Measurements from ENCODE around the gene SMR3A.

SMR3A gene

GRCh38 chr4:70356185-70356584 is 4.4 kb upstream of the SMR3A start:
- Histone ChIP-seq H3K4me1 (ENCODE audit: insufficient read depth, insufficient read length) (no peaks in the 10 kb centered on the region), H3K9me3 (ENCODE audit: insufficient read depth, low read length) (no peaks in the 10 kb centered on the region), H3K9ac (ENCODE audit: insufficient read length, low read depth) (no peak overlapping the region), H3K4me3 (ENCODE audit: insufficient read length, low read depth) (no peak overlapping the region), H3K36me3 (ENCODE audit: insufficient read depth, insufficient read length, low read length) (no peaks in the 10 kb centered on the region), H3K27me3 (ENCODE audit: insufficient read depth, insufficient read length) (no peaks in the 10 kb centered on the region)
- TF ChIP-seq SUZ12 (IDR thresholded peaks at IDR 0.05; ENCODE audit: extremely low read depth, insufficient read depth, insufficient read length) (no peak), YY1 (IDR thresholded peaks at IDR 0.05; ENCODE audit: insufficient read depth, insufficient read length) (no peak), ZNF274 (IDR thresholded peaks at IDR 0.05; ENCODE audit: low read depth, low read length) (no peak)
- no peak for DNase-seq (ENCODE audit: low read depth, low spot score)

- Histone ChIP-seq H3K9me3 (ENCODE audit: insufficient read depth, low read length) (no peaks in the 10 kb centered on the region), H3K36me3 (ENCODE audit: insufficient read depth, insufficient read length, low read length) (no peaks in the 10 kb centered on the region), H3K9ac (ENCODE audit: insufficient read length, low read depth) (no peak overlapping the region), H3K27me3 (ENCODE audit: insufficient read depth, insufficient read length) (no peaks in the 10 kb centered on the region), H3K4me3 (ENCODE audit: insufficient read length, low read depth) (no peak overlapping the region), H3K4me1 (ENCODE audit: insufficient read depth, insufficient read length) (no peaks in the 10 kb centered on the region)
- TF ChIP-seq YY1 (IDR thresholded peaks at IDR 0.05; ENCODE audit: insufficient read depth, insufficient read length): no peak
- TF ChIP-seq SUZ12 (IDR thresholded peaks at IDR 0.05; ENCODE audit: extremely low read depth, insufficient read depth, insufficient read length): no peak
- TF ChIP-seq ZNF274 (IDR thresholded peaks at IDR 0.05; ENCODE audit: low read depth, low read length): no peak
- no peak for DNase-seq (ENCODE audit: low read depth, low spot score)
Measured at GRCh38 chr4:70359115-70359661, 1.4 kb upstream of the SMR3A start.

GRCh38 chr4:70364002-70364401 is 3.4 kb downstream of the SMR3A start:
- Histone ChIP-seq H3K9me3 (ENCODE audit: insufficient read depth, low read length) (no peaks in the 10 kb centered on the region), H3K36me3 (ENCODE audit: insufficient read depth, insufficient read length, low read length) (no peaks in the 10 kb centered on the region)

GRCh38 chr4:70365479-70365878 is 4.9 kb downstream of the SMR3A start:
- Histone ChIP-seq H3K36me3 (ENCODE audit: insufficient read depth, insufficient read length, low read length) (no peaks in the 10 kb centered on the region), H3K9me3 (ENCODE audit: insufficient read depth, low read length) (no peaks in the 10 kb centered on the region), H3K4me1 (ENCODE audit: insufficient read depth, insufficient read length) (no peaks in the 10 kb centered on the region), H3K4me3 (ENCODE audit: insufficient read length, low read depth) (no peak overlapping the region), H3K9ac (ENCODE audit: insufficient read length, low read depth) (no peak overlapping the region), H3K27me3 (ENCODE audit: insufficient read depth, insufficient read length) (no peaks in the 10 kb centered on the region)
- no peak for DNase-seq (ENCODE audit: low read depth, low spot score)
- TF ChIP-seq ZNF274 (IDR thresholded peaks at IDR 0.05; ENCODE audit: low read depth, low read length): no peak
- no peak for TF ChIP-seq SUZ12 (IDR thresholded peaks at IDR 0.05; ENCODE audit: extremely low read depth, insufficient read depth, insufficient read length)
- no peak for TF ChIP-seq YY1 (IDR thresholded peaks at IDR 0.05; ENCODE audit: insufficient read depth, insufficient read length)

More at GRCh38 chr4:70364002-70364401, 3.4 kb downstream of the SMR3A start:
- TF ChIP-seq YY1 (IDR thresholded peaks at IDR 0.05; ENCODE audit: insufficient read depth, insufficient read length) (no peak), SUZ12 (IDR thresholded peaks at IDR 0.05; ENCODE audit: extremely low read depth, insufficient read depth, insufficient read length) (no peak), ZNF274 (IDR thresholded peaks at IDR 0.05; ENCODE audit: low read depth, low read length) (no peak)
- Histone ChIP-seq H3K4me1 (ENCODE audit: insufficient read depth, insufficient read length) (no peaks in the 10 kb centered on the region), H3K9ac (ENCODE audit: insufficient read length, low read depth) (no peak overlapping the region), H3K27me3 (ENCODE audit: insufficient read depth, insufficient read length) (no peaks in the 10 kb centered on the region), H3K4me3 (ENCODE audit: insufficient read length, low read depth) (no peak overlapping the region)
- no peak for DNase-seq (ENCODE audit: low read depth, low spot score)

- no peaks in the 10 kb centered on the region for H3K9me3 ChIP-seq (ENCODE audit: insufficient read depth, low read length)
- TF ChIP-seq YY1 (IDR thresholded peaks at IDR 0.05; ENCODE audit: insufficient read depth, insufficient read length): no peak
- TF ChIP-seq ZNF274 (IDR thresholded peaks at IDR 0.05; ENCODE audit: low read depth, low read length): no peak
- no peak for TF ChIP-seq SUZ12 (IDR thresholded peaks at IDR 0.05; ENCODE audit: extremely low read depth, insufficient read depth, insufficient read length)
- no peaks in the 10 kb centered on the region for H3K27me3 ChIP-seq (ENCODE audit: insufficient read depth, insufficient read length)
Measured at GRCh38 chr4:70367813-70368212, 7.3 kb downstream of the SMR3A start.

GRCh38 chr4:70371987-70372386 is 11.4 kb downstream of the SMR3A start:
- no peak for DNase-seq (ENCODE audit: low read depth, low spot score)
- Histone ChIP-seq H3K4me3 (ENCODE audit: insufficient read length, low read depth) (no peak overlapping the region), H3K27me3 (ENCODE audit: insufficient read depth, insufficient read length) (no peaks in the 10 kb centered on the region), H3K9ac (ENCODE audit: insufficient read length, low read depth) (no peak overlapping the region), H3K36me3 (ENCODE audit: insufficient read depth, insufficient read length, low read length) (no peaks in the 10 kb centered on the region), H3K4me1 (ENCODE audit: insufficient read depth, insufficient read length) (no peaks in the 10 kb centered on the region), H3K9me3 (ENCODE audit: insufficient read depth, low read length) (no peaks in the 10 kb centered on the region)
- TF ChIP-seq SUZ12 (IDR thresholded peaks at IDR 0.05; ENCODE audit: extremely low read depth, insufficient read depth, insufficient read length) (no peak), ZNF274 (IDR thresholded peaks at IDR 0.05; ENCODE audit: low read depth, low read length) (no peak), YY1 (IDR thresholded peaks at IDR 0.05; ENCODE audit: insufficient read depth, insufficient read length) (no peak)

More at GRCh38 chr4:70367813-70368212, 7.3 kb downstream of the SMR3A start:
- Histone ChIP-seq H3K36me3 (ENCODE audit: insufficient read depth, insufficient read length, low read length) (no peaks in the 10 kb centered on the region), H3K4me3 (ENCODE audit: insufficient read length, low read depth) (no peak overlapping the region), H3K4me1 (ENCODE audit: insufficient read depth, insufficient read length) (no peaks in the 10 kb centered on the region), H3K9ac (ENCODE audit: insufficient read length, low read depth) (no peak overlapping the region)
- no peak for DNase-seq (ENCODE audit: low read depth, low spot score)

- Histone ChIP-seq H3K9ac (ENCODE audit: insufficient read length, low read depth) (no peak overlapping the region), H3K4me1 (ENCODE audit: insufficient read depth, insufficient read length) (no peaks in the 10 kb centered on the region), H3K27me3 (ENCODE audit: insufficient read depth, insufficient read length) (no peaks in the 10 kb centered on the region), H3K36me3 (ENCODE audit: insufficient read depth, insufficient read length, low read length) (no peaks in the 10 kb centered on the region), H3K9me3 (ENCODE audit: insufficient read depth, low read length) (no peaks in the 10 kb centered on the region), H3K4me3 (ENCODE audit: insufficient read length, low read depth) (no peak overlapping the region)
- DNase-seq (ENCODE audit: low read depth, low spot score): no peak
- TF ChIP-seq SUZ12 (IDR thresholded peaks at IDR 0.05; ENCODE audit: extremely low read depth, insufficient read depth, insufficient read length) (no peak), YY1 (IDR thresholded peaks at IDR 0.05; ENCODE audit: insufficient read depth, insufficient read length) (no peak), ZNF274 (IDR thresholded peaks at IDR 0.05; ENCODE audit: low read depth, low read length) (no peak)
Measured at GRCh38 chr4:70372760-70373159, 12.2 kb downstream of the SMR3A start.
